AG04449 (cell line): ENCODE results near the gene MSH6.

Experiments
- CTCF ChIA-PET: fragments of 350-600 bp; formaldehyde crosslinking; extraction: SDS; loops from one replicate; lab custom pipeline; 2021; ENCODE audit warnings: antibody characterized with exemption; lab: Yijun Ruan, JAX
- POLR2A ChIA-PET: fragments of 400-600, 350-600 bp; formaldehyde crosslinking; extraction: SDS; loops from one replicate; lab custom pipeline; 2020; ENCODE audit warnings: antibody characterized with exemption, inconsistent platforms; lab: Yijun Ruan, JAX
- DNase-seq: peaks from one replicate; pipeline ENCODE4 v3.0.0-alpha.2; 2010; ENCODE audit warnings: low read depth, low spot score
- H3K4me3 ChIP-seq: 2 replicates; pipeline ENCODE4 v1.5.1; 2011; ENCODE audit warnings: low read depth, mild to moderate bottlenecking, control low read depth, low read length
- CTCF ChIP-seq: IDR thresholded peaks from one replicate; pipeline ENCODE4 v1.5.1; 2011; ENCODE audit warnings: mild to moderate bottlenecking, moderate library complexity, low read length, control low read depth, inconsistent platforms; ENCODE audit not compliant: insufficient read depth; ENCODE audit errors: missing control alignments

The MSH6 gene

GRCh38 chr2:47777277-47777937 lies 5.5 kb upstream of the MSH6 start:
- no peak overlapping the region for H3K4me3 ChIP-seq
- CTCF ChIA-PET, result interaction anchor here (1.7 to 3.8 kb wide), 4 partner anchors 9 to 340 kb away, joined by 5 to 28 read pairs (median 7); no protein-coding TSS in a partner anchor
- no peak for TF ChIP-seq CTCF
- POLR2A ChIA-PET, result no interaction called here
- no peak for DNase-seq

- H3K4me3 ChIP-seq, result no peak overlapping the region
- TF ChIP-seq CTCF, result no peak
- DNase-seq, result no peak
- CTCF ChIA-PET, result interaction anchor here (1.5 to 3.8 kb wide), 3 partner anchors 10 to 342 kb away, joined by 5 to 28 read pairs (median 5); no protein-coding TSS in a partner anchor
- POLR2A ChIA-PET, result no interaction called here
These were observed 4.1 kb upstream of the MSH6 start for GRCh38 chr2:47778698-47779425.

- DNase-seq, result no peak
- POLR2A ChIA-PET, result no interaction called here
- CTCF ChIA-PET, result interaction anchor here (1.5 to 4.3 kb wide), 3 partner anchors 11 to 342 kb away, joined by 5 to 39 read pairs (median 5); no protein-coding TSS in a partner anchor
- no peak overlapping the region for H3K4me3 ChIP-seq
- no peak for TF ChIP-seq CTCF
These were observed 3.5 kb upstream of the MSH6 start for GRCh38 chr2:47779426-47779790.

GRCh38 chr2:47782381-47782670 lies 619 bp upstream of the MSH6 start:
- CTCF ChIA-PET, result interaction anchor here (1.2 to 4.3 kb wide), 5 partner anchors 9 to 447 kb away, joined by 3 to 39 read pairs (median 6); no protein-coding TSS in a partner anchor

GRCh38 chr2:47783486-47784351 lies 774 bp downstream of the MSH6 start:
- ChIA-PET POLR2A (interaction anchor here (0.6 to 1.4 kb wide), 2 partner anchors 123 to 1497 kb away, joined by 3 to 4 read pairs; partner anchors contain the start of gene FBXO11), CTCF (interaction anchor here (0.9 to 4.3 kb wide), 6 partner anchors 13 to 448 kb away, joined by 3 to 39 read pairs (median 7); no protein-coding TSS in a partner anchor)
- peak overlapping the region; percentile 93 for H3K4me3 ChIP-seq
- no peak for DNase-seq
- TF ChIP-seq CTCF, result no peak

More at GRCh38 chr2:47782381-47782670, 619 bp upstream of the MSH6 start:
- TF ChIP-seq CTCF, result no peak
- no peak for DNase-seq
- POLR2A ChIA-PET, result no interaction called here
- peak overlapping the region; percentile 66 for H3K4me3 ChIP-seq
